Activated naive CD4-positive, alpha-beta T cell treated with anti-CD3 and anti-CD28 coated beads, Interleukin-2, amount 50 U/mL, for 72 hours (primary cell): ENCODE measurements around the gene SCN3B. TPM values are rescaled to one million over a fixed set of nuclear protein-coding genes. Genes with fewer than 3 reads are reported as not detected.
A peak's percentile ranks its signal among the peaks of the same experiment; 100 is the strongest.

Experiments
- ATAC-seq, 2 donors: fragments of 150-1000 bp; cut with Tn5 transposase; 2 replicates each; pipeline ENCODE4 v1.10.0; 2021; ENCODE audit warnings: mild to moderate bottlenecking in 2 of 2, moderate library complexity in 2 of 2
- DNase-seq, 2 donors: peaks; one replicate each; pipeline ENCODE4 v3.0.0; 2021 to 2022; ENCODE audit warnings: low spot score in 2 of 2
- H3K27ac Mint-ChIP-seq, 2 donors: one replicate each; pipeline ENCODE4 v1.8.0; 2022; ENCODE audit warnings: mild to moderate bottlenecking in 2 of 2, mixed read lengths in 2 of 2
- H3K36me3 Mint-ChIP-seq, 2 donors: one replicate each; pipeline ENCODE4 v1.8.0; 2022; ENCODE audit warnings: mixed read lengths in 2 of 2
- H3K9me3 Mint-ChIP-seq, 2 donors: one replicate each; pipeline ENCODE4 v1.8.0; 2022; ENCODE audit warnings: mixed read lengths in 2 of 2
- total RNA-seq, 2 donors: library from RNA; stranded (reverse); gene quantifications; one replicate each; pipeline ENCODE4 v1.2.3, GENCODE V29; 2022

Gene SCN3B, protein sequence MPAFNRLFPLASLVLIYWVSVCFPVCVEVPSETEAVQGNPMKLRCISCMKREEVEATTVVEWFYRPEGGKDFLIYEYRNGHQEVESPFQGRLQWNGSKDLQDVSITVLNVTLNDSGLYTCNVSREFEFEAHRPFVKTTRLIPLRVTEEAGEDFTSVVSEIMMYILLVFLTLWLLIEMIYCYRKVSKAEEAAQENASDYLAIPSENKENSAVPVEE
- total RNA-seq: under 1 TPM in 1 of 2 donors, not detected in 1; 0.06 TPM

DNA sequence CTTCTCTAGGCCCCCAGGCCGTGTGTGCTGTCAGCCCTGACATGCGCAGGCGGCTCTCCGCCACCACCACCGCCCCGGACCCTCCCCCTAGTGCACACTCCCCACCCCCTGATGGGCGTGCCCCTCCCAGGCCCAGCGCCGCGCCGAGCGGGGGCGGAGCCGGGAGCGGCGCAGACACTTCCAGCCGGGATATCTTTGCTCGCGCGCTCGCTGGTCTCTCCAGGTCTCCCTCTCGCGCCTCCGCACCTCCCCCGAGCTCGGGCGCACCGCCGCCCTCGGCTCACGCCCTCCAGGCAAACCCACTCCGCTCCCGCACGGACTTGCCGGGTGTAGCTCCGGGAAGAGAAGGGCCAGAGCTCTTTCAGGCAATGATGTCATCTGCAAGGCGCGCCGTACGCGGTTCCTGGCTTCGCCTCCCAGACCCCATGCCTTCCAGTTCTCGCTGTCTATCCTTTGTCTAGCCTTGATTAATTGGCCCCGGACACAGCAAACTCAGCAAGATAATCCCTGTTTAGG, at the start of gene SCN3B:
Gene SCN3B (minus strand): TSS at position 59 of the 516 bp plus-strand sequence. CDS start 823 bp downstream, outside the sequence.
- Mint-ChIP-seq H3K27ac (no peak within 1 kb of the TSS), H3K36me3 (peaks cover 0 to 20% of the 10 kb centered on the region in 2 donors), H3K9me3 (peaks cover 18 to 25% of the 10 kb centered on the region in 2 donors)
- peak; percentile 77 to 94 for ATAC-seq
- peak in 1 of 2 donors; percentile 62 for DNase-seq

GRCh38 chr11:123702696-123703095, 48.3 kb upstream of the SCN3B start:
- no peak for DNase-seq
- Mint-ChIP-seq H3K9me3 (no peaks in the 10 kb centered on the region), H3K36me3 (no peaks in the 10 kb centered on the region), H3K27ac (no peak overlapping the region)
- ATAC-seq: no peak

GRCh38 chr11:123702139-123702538, 47.7 kb upstream of the SCN3B start:
- H3K36me3 Mint-ChIP-seq: no peaks in the 10 kb centered on the region
- ATAC-seq: no peak
- no peaks in the 10 kb centered on the region for H3K9me3 Mint-ChIP-seq
- no peak for DNase-seq
- H3K27ac Mint-ChIP-seq: no peak overlapping the region

GRCh38 chr11:123700772-123701171, 46.3 kb upstream of the SCN3B start:
- Mint-ChIP-seq H3K27ac (no peak overlapping the region), H3K36me3 (no peaks in the 10 kb centered on the region), H3K9me3 (no peaks in the 10 kb centered on the region)
- no peak for ATAC-seq
- DNase-seq: no peak

- Mint-ChIP-seq H3K36me3 (no peaks in the 10 kb centered on the region), H3K9me3 (no peaks in the 10 kb centered on the region), H3K27ac (no peak overlapping the region)
- ATAC-seq (no peak), DNase-seq (no peak)
Observed at GRCh38 chr11:123698546-123699127, 44.2 kb upstream of the SCN3B start.

DNA sequence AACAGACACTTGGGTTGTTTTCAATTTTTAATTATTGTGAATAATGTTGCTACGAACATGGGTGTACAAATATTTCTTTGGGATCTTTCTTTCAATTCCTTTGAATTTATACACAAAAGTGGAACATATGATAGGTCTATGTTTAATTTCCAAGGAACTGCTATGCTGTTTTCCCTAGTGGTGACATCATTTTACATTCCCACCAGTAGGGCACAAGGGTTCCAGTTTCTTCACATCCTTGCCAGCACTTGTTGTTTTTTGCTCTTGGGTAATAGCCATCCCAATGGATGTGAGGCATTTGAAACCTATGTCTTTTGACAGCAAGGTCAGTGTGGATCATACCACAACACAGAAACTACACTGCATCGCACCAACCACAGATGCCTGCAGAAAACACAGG, 41.8 kb upstream of the SCN3B start:
- Mint-ChIP-seq H3K27ac (no peak overlapping the region), H3K9me3 (no peaks in the 10 kb centered on the region), H3K36me3 (no peaks in the 10 kb centered on the region)
- DNase-seq: no peak
- ATAC-seq: no peak

DNA sequence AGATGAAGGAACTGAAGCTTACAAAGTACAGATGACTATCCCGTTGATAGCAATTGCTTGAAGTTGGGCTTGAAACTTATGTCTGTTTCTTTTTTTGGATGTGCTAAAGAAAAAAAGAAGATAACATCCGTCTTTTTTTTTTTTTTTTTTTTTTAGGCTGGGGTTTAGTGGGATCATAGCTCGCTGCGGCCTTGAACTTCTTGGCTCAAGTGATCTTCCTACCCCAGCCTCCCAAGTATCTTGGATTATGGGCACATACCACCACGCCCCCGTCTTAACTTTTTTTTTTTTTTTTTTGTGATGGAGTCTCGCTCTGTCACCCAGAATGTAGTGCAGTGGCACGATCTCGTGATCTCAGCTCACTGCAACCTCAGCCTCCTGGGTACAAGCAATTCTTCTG, 40.8 kb upstream of the SCN3B start:
- H3K9me3 Mint-ChIP-seq: no peaks in the 10 kb centered on the region
- H3K27ac Mint-ChIP-seq: no peak overlapping the region
- DNase-seq: no peak
- H3K36me3 Mint-ChIP-seq: no peaks in the 10 kb centered on the region
- ATAC-seq: no peak

GRCh38 chr11:123694551-123694950, 40.1 kb upstream of the SCN3B start:
- no peak for ATAC-seq
- no peaks in the 10 kb centered on the region for H3K9me3 Mint-ChIP-seq

GRCh38 chr11:123692961-123693360, 38.5 kb upstream of the SCN3B start:
- DNase-seq: no peak
- Mint-ChIP-seq H3K9me3 (no peaks in the 10 kb centered on the region), H3K36me3 (no peaks in the 10 kb centered on the region), H3K27ac (no peak overlapping the region)
- no peak for ATAC-seq

More at GRCh38 chr11:123694551-123694950, 40.1 kb upstream of the SCN3B start:
- Mint-ChIP-seq H3K27ac (no peak overlapping the region), H3K36me3 (no peaks in the 10 kb centered on the region)
- no peak for DNase-seq

- ATAC-seq: peak; percentile 83 to 99
- H3K36me3 Mint-ChIP-seq: no peaks in the 10 kb centered on the region
- H3K9me3 Mint-ChIP-seq: no peaks in the 10 kb centered on the region
- peak overlapping the region in 1 of 2 donors; percentile 60 for H3K27ac Mint-ChIP-seq
- DNase-seq: peak in 1 of 2 donors; percentile 17
Observed at GRCh38 chr11:123690485-123690884, 36.1 kb upstream of the SCN3B start.

GRCh38 chr11:123684601-123685000, 30.2 kb upstream of the SCN3B start:
- H3K36me3 Mint-ChIP-seq: no peaks in the 10 kb centered on the region
- ATAC-seq: no peak
- H3K9me3 Mint-ChIP-seq: no peaks in the 10 kb centered on the region
- no peak for DNase-seq
- H3K27ac Mint-ChIP-seq: no peak overlapping the region

DNA sequence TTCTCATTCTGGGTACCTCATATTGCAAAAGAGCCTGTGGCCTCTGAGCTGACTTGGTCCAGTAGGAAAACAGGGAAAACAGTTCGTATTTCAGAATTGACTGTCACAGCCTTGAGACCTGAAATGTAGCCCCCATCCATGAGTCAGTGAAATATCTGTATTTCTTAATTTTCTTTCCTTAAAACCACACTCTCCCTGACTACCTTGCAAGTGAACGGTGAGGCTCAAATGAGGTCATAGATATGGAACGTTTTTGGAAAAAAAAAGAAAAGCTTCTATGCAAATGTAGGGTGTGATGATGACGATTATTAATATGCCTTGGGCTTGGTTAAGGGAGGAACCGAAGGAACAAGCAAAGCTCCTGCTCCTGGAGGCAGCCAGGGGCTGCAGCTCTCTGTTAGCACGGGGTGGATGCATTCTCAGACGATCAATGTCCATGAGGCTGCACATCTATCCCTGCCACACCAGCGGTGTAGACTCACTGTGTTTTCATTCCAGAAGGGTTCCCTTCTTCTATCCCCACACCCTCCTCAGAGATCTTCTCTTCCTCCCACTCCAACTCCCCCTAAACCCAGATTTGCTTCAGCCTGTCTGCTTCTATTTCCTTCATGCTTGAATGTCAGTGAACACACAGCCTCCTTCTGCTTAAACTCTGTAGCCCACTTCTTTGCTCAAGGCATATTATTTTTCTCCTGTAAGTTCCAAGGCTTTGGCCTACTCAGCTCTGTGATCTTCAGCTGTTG, 29.2 kb upstream of the SCN3B start:
- Mint-ChIP-seq H3K36me3 (no peaks in the 10 kb centered on the region), H3K9me3 (no peaks in the 10 kb centered on the region), H3K27ac (no peak overlapping the region)
- DNase-seq (no peak), ATAC-seq (no peak)

GRCh38 chr11:123682696-123683410, 28.4 kb upstream of the SCN3B start:
- Mint-ChIP-seq H3K27ac (no peak overlapping the region), H3K36me3 (no peaks in the 10 kb centered on the region), H3K9me3 (no peaks in the 10 kb centered on the region)
- DNase-seq (no peak), ATAC-seq (no peak)

DNA sequence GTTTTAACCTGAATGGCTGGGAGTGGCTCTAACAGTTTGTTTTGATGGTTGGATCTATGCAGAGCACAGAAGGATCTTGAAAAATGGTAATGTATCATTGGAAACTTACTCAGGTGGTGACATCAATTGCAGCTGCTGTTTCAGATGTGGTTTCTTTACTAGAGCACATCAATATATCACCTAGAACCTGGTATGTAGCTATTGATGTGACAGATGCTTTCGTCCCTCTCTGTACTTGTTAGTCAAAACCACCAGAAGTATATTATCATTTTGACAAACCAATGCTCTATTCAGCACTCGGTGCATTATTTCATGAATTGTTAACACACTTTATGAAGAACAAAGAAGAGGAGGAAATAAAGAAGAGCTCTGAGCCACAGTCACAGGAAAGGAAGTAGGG, 26.6 kb upstream of the SCN3B start:
- no peaks in the 10 kb centered on the region for H3K36me3 Mint-ChIP-seq
- no peaks in the 10 kb centered on the region for H3K9me3 Mint-ChIP-seq
- peak overlapping the region; percentile 18 to 68 for H3K27ac Mint-ChIP-seq
- ATAC-seq (peak; percentile 95 to 99), DNase-seq (peak in 1 of 2 donors; percentile 9)

- no peak overlapping the region for H3K27ac Mint-ChIP-seq
- no peak for ATAC-seq
Observed at GRCh38 chr11:123678246-123678645, 23.8 kb upstream of the SCN3B start.

DNA sequence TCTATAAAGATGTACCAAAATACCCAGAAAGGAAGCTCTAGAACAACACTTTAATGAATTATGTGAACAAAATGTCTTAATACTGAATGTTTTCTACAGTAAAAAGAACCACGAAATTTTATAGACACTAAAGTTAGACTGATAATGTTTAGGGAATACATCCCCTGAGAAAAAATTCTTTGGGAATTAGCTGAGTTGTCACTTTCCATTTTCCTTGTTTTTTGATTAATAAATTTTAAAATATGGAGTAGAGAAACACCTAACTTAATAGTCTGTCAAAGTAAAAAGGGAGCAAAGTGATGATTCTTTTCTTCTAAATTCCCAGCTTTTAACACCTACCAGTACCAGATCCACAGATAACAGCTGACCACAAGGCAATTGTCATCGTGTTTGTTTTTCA, 23.1 kb upstream of the SCN3B start:
- no peak for DNase-seq
- ATAC-seq: no peak
- Mint-ChIP-seq H3K27ac (no peak overlapping the region), H3K9me3 (no peaks in the 10 kb centered on the region), H3K36me3 (no peaks in the 10 kb centered on the region)

More at GRCh38 chr11:123678246-123678645, 23.8 kb upstream of the SCN3B start:
- Mint-ChIP-seq H3K9me3 (no peaks in the 10 kb centered on the region), H3K36me3 (no peaks in the 10 kb centered on the region)
- DNase-seq: no peak

DNA sequence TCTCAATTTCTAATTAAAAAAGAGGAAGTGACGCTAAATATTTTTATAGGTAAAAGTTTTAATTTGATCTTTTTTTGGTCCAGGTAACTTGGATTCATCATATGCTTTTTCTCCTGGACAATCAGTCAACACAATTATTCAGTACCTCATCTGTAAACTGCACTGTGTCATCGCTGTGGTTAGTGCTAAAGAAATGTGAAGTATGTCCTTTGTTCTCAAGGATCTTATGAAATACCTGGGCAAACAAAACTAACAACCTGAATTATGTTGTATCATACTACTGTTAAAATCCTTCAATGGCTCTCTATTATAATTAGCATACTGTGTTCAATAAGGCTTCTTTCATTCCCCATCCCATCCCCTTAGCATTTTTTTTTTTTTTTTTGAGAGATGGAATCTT, 19.9 kb upstream of the SCN3B start:
- H3K9me3 Mint-ChIP-seq: no peaks in the 10 kb centered on the region
- H3K27ac Mint-ChIP-seq: no peak overlapping the region
- no peak for ATAC-seq
- H3K36me3 Mint-ChIP-seq: no peaks in the 10 kb centered on the region
- DNase-seq: no peak
